Stimulated activated naive CD8-positive, alpha-beta T cell treated with anti-CD3 and anti-CD28 coated beads, Interleukin-15, Interleukin-2, amounts not matched to agents 100 U/mL and 50 U/mL, for 24 hours (primary cell): ENCODE results near the gene BCAS3.
"Not testable (repeated sequence)": the region's sequence is repeated elsewhere in the genome, so short reads cannot be mapped to it uniquely, and the experiment has no call there.

Experiments
- ATAC-seq: fragments of 150-1000 bp; cut with Tn5 transposase; one replicate; pipeline ENCODE4 v1.10.0; 2021
- DNase-seq: peaks from one replicate; pipeline ENCODE4 v3.0.0; 2021

BCAS3 gene

GRCh38 chr17:61002316-61002736 is 324.7 kb downstream of the BCAS3 start:
- ATAC-seq, result no peak

GRCh38 chr17:61005358-61005757 is 327.7 kb downstream of the BCAS3 start:
- ATAC-seq (no peak), DNase-seq (no peak)

More at GRCh38 chr17:61002316-61002736, 324.7 kb downstream of the BCAS3 start:
- no peak for DNase-seq

GRCh38 chr17:61005958-61006357 is 328.3 kb downstream of the BCAS3 start:
- not testable (repeated sequence) for ATAC-seq, DNase-seq

- DNase-seq (no peak), ATAC-seq (no peak)
These were observed 330.3 kb downstream of the BCAS3 start for GRCh38 chr17:61007980-61008379.

- DNase-seq (no peak), ATAC-seq (no peak)
These were observed 332.0 kb downstream of the BCAS3 start for GRCh38 chr17:61009663-61010062.

- DNase-seq, result no peak
- no peak for ATAC-seq
These were observed 333.1 kb downstream of the BCAS3 start for GRCh38 chr17:61010661-61011170.

- DNase-seq (no peak), ATAC-seq (no peak)
These were observed 333.6 kb downstream of the BCAS3 start for GRCh38 chr17:61011251-61011650.

- ATAC-seq, result no peak
- DNase-seq, result no peak
These were observed 338.3 kb downstream of the BCAS3 start for GRCh38 chr17:61015966-61016365.

- DNase-seq, result no peak
- ATAC-seq, result no peak
These were observed 339.8 kb downstream of the BCAS3 start for GRCh38 chr17:61017317-61018006.

- no peak for ATAC-seq
These were observed 341.3 kb downstream of the BCAS3 start for GRCh38 chr17:61018938-61019337.

GRCh38 chr17:61023996-61024395 is 346.3 kb downstream of the BCAS3 start:
- no peak for ATAC-seq
- no peak for DNase-seq

More at GRCh38 chr17:61018938-61019337, 341.3 kb downstream of the BCAS3 start:
- no peak for DNase-seq

GRCh38 chr17:61026818-61027217 is 349.2 kb downstream of the BCAS3 start:
- DNase-seq, result no peak
- no peak for ATAC-seq

GRCh38 chr17:61029181-61029580 is 351.5 kb downstream of the BCAS3 start:
- ATAC-seq, result no peak
- DNase-seq, result no peak

- ATAC-seq, result no peak
- no peak for DNase-seq
These were observed 363.0 kb downstream of the BCAS3 start for GRCh38 chr17:61040666-61041065.

- not testable (repeated sequence) for ATAC-seq, DNase-seq
These were observed 364.7 kb downstream of the BCAS3 start for GRCh38 chr17:61042348-61042747.

GRCh38 chr17:61047515-61047914 is 369.9 kb downstream of the BCAS3 start:
- no peak for DNase-seq
- ATAC-seq, result no peak

GRCh38 chr17:61048376-61049106 is 370.9 kb downstream of the BCAS3 start:
- DNase-seq (no peak), ATAC-seq (no peak)

GRCh38 chr17:61053469-61053868 is 375.8 kb downstream of the BCAS3 start:
- DNase-seq, result no peak
- no peak for ATAC-seq

GRCh38 chr17:61054436-61054835 is 376.8 kb downstream of the BCAS3 start:
- no peak for ATAC-seq
- no peak for DNase-seq

GRCh38 chr17:61057257-61057656 is 379.6 kb downstream of the BCAS3 start:
- ATAC-seq (peak; percentile 55), DNase-seq (no peak)

- DNase-seq (no peak), ATAC-seq (no peak)
These were observed 380.4 kb downstream of the BCAS3 start for GRCh38 chr17:61058066-61058465.

GRCh38 chr17:61063528-61063927 is 385.9 kb downstream of the BCAS3 start:
- no peak for DNase-seq
- no peak for ATAC-seq
